KMS-11 (cell line): ENCODE data around the gene FAM174C.

Experiments used
- H2AFZ ChIP-seq: fragments of 200-600 bp; sonication (generic); 2 replicates; pipeline ENCODE4 v1.6.1; 2016; ENCODE audit warnings: antibody characterized with exemption, mixed run types, low read depth
- H3K27ac ChIP-seq: fragments of 200-600 bp; sonication (generic); 2 replicates; pipeline ENCODE4 v1.6.1; 2016; ENCODE audit warnings: mild to moderate bottlenecking, mixed run types
- H3K27me3 ChIP-seq: fragments of 200-600 bp; sonication (generic); 2 replicates; pipeline ENCODE4 v1.6.1; 2017; ENCODE audit warnings: mild to moderate bottlenecking, low read depth, mixed run types, moderate library complexity; ENCODE audit not compliant: insufficient read depth
- H3K36me3 ChIP-seq: fragments of 200-600 bp; sonication (generic); 2 replicates; pipeline ENCODE4 v1.6.1; 2017; ENCODE audit warnings: mild to moderate bottlenecking, mixed run types; ENCODE audit not compliant: insufficient read depth
- H3K4me1 ChIP-seq: fragments of 200-600 bp; sonication (generic); 2 replicates; pipeline ENCODE4 v1.6.1; 2016; ENCODE audit warnings: mild to moderate bottlenecking, low read depth, mixed run types; ENCODE audit not compliant: poor library complexity, severe bottlenecking
- H3K4me2 ChIP-seq: fragments of 200-600 bp; sonication (generic); 2 replicates; pipeline ENCODE4 v1.7.0; 2016; ENCODE audit warnings: mild to moderate bottlenecking, mixed run types
- H3K4me3 ChIP-seq: fragments of 200-600 bp; sonication (generic); IDR thresholded peaks from 2 replicates; pipeline ENCODE4 v1.6.1; 2017; ENCODE audit warnings: low read depth, low read length, mixed read lengths; ENCODE audit not compliant: insufficient read depth
- H3K79me2 ChIP-seq: fragments of 200-600 bp; sonication (generic); 2 replicates; pipeline ENCODE4 v1.6.1; 2016; ENCODE audit warnings: low read depth, mixed run types; ENCODE audit not compliant: insufficient read depth
- H3K9ac ChIP-seq: fragments of 200-600 bp; sonication (generic); 2 replicates; pipeline ENCODE4 v1.6.1; 2016; ENCODE audit warnings: mild to moderate bottlenecking, mixed run types
- H4K20me1 ChIP-seq: fragments of 200-600 bp; sonication (generic); 2 replicates; pipeline ENCODE4 v1.6.1; 2016; ENCODE audit warnings: mild to moderate bottlenecking, mixed run types; ENCODE audit not compliant: insufficient read depth
- TF ChIP-seq, protein P1 (sequence below): fragments of 200-600 bp; sonication (generic); conservative IDR thresholded peaks from 2 replicates; pipeline ENCODE4 v1.6.1; 2017; ENCODE audit warnings: low read depth, mild to moderate bottlenecking, antibody characterized with exemption, low read length, moderate library complexity, mixed read lengths

The FAM174C gene

DNA sequence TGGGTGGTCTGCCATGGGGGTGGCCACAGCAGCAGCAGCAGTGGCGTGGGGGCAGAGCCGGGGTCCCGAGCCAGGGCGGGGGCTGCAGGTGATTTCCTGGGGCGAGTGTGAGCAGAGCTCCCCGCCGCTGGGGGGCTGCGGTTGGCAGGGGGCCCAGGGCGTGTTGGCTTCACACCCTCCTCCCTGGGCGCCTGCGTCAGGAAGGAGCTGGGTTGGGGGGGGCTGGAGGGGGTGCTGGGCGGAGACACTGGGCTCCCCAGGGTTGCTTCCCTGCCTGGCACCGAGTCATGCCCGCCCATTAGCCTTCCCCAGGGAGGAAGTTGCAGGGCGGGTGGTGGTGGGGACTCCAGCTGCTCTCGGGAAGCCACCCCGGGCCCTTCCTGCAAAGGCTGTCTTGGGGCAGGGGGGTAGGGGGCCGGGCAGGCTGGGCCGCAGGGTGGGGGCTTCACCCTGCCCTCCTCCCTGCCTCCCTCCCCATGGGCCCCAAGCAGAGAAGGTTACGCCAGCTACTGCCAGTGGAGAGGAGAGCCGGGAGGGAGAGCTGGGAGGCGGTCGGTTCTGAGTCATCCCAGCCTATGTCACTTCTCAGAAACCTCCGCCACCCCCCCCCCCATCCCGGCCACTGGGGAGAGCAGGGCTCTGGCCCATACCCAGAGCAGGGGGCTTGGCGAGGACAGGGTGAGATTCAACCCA is 22.4 kb upstream of the FAM174C start:
- no peaks in the 10 kb centered on the region for H3K79me2 ChIP-seq
- H4K20me1 ChIP-seq: no peaks in the 10 kb centered on the region
- no peak overlapping the region for H3K4me3 ChIP-seq
- no peak overlapping the region for H3K9ac ChIP-seq
- no peak overlapping the region for H3K4me2 ChIP-seq
- TF ChIP-seq, protein P1, sequence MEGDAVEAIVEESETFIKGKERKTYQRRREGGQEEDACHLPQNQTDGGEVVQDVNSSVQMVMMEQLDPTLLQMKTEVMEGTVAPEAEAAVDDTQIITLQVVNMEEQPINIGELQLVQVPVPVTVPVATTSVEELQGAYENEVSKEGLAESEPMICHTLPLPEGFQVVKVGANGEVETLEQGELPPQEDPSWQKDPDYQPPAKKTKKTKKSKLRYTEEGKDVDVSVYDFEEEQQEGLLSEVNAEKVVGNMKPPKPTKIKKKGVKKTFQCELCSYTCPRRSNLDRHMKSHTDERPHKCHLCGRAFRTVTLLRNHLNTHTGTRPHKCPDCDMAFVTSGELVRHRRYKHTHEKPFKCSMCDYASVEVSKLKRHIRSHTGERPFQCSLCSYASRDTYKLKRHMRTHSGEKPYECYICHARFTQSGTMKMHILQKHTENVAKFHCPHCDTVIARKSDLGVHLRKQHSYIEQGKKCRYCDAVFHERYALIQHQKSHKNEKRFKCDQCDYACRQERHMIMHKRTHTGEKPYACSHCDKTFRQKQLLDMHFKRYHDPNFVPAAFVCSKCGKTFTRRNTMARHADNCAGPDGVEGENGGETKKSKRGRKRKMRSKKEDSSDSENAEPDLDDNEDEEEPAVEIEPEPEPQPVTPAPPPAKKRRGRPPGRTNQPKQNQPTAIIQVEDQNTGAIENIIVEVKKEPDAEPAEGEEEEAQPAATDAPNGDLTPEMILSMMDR: no peak
- no peaks in the 10 kb centered on the region for H3K27me3 ChIP-seq
- H2AFZ ChIP-seq: no peak overlapping the region
- peaks cover 5% of the 10 kb centered on the region for H3K4me1 ChIP-seq
- no peaks in the 10 kb centered on the region; the same call in 1 of the 2 replicates for H3K36me3 ChIP-seq
- H3K27ac ChIP-seq: no peak overlapping the region

DNA sequence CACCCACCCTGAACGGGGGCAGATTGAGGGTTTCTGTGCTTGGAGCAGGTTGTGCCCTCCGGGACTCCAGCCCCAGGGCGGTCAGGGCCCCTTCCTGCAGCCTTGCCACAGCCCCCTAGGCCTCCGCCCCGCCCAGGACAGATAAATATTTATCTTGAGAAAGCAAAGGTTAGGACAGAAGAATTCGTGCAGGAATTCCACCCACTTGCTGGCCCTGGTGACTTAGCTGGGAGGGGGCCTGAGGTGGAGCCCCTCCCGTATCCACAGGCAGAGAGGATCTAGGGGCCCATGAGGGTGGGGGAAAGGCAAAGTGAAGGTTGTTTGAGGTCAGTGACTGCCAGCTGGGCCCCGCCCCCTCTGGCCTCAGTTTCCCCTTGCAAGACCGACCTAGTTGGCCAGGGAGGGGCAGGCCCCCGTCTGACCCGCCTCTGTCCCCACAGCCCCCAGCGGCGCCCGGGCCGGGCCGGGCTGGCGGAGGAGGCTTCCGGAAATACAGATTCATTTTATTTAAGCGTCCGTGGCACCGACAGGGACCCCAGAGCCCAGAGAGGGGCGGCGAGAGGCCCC is 21.7 kb upstream of the FAM174C start:
- no peaks in the 10 kb centered on the region; the same call in 1 of the 2 replicates for H3K36me3 ChIP-seq
- no peaks in the 10 kb centered on the region for H3K27me3 ChIP-seq
- H3K9ac ChIP-seq: no peak overlapping the region
- H3K4me3 ChIP-seq: no peak overlapping the region
- no peaks in the 10 kb centered on the region for H3K79me2 ChIP-seq
- TF ChIP-seq, protein P1: no peak
- H3K4me1 ChIP-seq: peaks cover 10% of the 10 kb centered on the region
- no peak overlapping the region for H2AFZ ChIP-seq
- no peaks in the 10 kb centered on the region for H4K20me1 ChIP-seq
- H3K4me2 ChIP-seq: no peak overlapping the region
- H3K27ac ChIP-seq: no peak overlapping the region

DNA sequence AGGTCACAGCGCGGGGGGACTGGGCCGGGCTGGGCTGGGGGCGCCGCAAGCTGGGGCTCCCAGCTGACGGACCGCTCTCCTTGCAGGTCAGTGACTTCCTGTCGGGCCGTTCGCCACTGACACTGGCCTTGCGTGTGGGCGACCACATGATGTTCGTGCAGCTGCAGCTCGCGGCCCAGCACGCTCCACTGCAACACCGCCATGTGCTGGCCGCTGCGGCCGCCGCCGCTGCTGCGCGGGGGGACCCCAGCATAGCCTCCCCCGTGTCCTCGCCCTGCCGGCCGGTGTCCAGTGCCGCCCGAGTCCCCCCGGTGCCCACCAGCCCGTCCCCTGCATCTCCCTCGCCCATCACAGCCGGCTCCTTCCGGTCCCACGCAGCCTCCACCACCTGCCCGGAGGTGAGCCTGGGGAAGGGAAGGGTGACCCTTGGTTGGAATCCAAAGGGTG is 21.2 kb upstream of the FAM174C start:
- no peak overlapping the region for H3K4me3 ChIP-seq
- TF ChIP-seq, protein P1: no peak
- H3K36me3 ChIP-seq: no peaks in the 10 kb centered on the region; the same call in 1 of the 2 replicates
- no peaks in the 10 kb centered on the region for H3K27me3 ChIP-seq
- H2AFZ ChIP-seq: no peak overlapping the region
- H3K9ac ChIP-seq: no peak overlapping the region
- H3K79me2 ChIP-seq: no peaks in the 10 kb centered on the region
- H3K4me2 ChIP-seq: no peak overlapping the region
- H3K4me1 ChIP-seq: peaks cover 11% of the 10 kb centered on the region
- H3K27ac ChIP-seq: no peak overlapping the region
- no peaks in the 10 kb centered on the region for H4K20me1 ChIP-seq

DNA sequence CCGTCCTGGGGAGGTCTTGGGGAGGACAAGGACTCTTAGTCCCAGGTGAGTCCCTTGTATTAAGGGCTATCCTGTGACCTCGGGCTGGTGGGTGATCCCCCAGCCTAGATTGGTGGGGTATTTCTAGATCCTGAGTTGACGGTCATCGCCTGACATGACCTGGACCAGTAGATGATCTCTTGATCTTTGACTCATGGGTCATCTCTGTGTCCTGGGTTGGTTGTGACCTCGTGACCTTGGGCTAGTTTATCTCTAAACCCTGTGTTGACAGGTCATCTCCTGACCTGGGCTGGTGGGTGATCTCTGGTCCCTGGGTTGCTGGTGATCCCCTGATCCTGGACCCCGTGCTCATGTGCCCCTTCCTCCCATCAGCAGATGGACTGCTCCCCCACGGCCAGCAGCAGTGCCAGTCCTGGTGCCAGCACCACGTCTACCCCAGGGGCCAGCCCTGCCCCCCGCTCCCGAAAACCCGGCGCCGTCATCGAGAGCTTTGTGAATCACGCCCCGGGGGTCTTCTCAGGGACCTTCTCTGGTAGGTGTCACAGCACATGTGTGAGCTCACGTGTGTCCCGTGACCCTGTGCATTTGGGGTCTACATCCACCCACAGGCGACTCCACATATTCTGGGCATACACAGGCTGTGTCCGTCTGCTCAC is 20.7 kb upstream of the FAM174C start:
- H2AFZ ChIP-seq: no peak overlapping the region
- no peak overlapping the region for H3K27ac ChIP-seq
- H3K79me2 ChIP-seq: no peaks in the 10 kb centered on the region
- H3K4me1 ChIP-seq: peaks cover 12% of the 10 kb centered on the region
- H3K9ac ChIP-seq: no peak overlapping the region
- TF ChIP-seq, protein P1: no peak
- H3K27me3 ChIP-seq: no peaks in the 10 kb centered on the region
- H3K4me3 ChIP-seq: no peak overlapping the region
- H3K36me3 ChIP-seq: no peaks in the 10 kb centered on the region; the same call in 1 of the 2 replicates
- H3K4me2 ChIP-seq: no peak overlapping the region
- no peaks in the 10 kb centered on the region for H4K20me1 ChIP-seq
